Mucosa of descending colon (tissue), 3 donors: ENCODE measurements around the gene BTNL3. TPM values are rescaled to one million over a fixed set of nuclear protein-coding genes. Genes with fewer than 3 reads are reported as not detected.
"Not testable (repeated sequence)": the region's sequence is repeated elsewhere in the genome, so short reads cannot be mapped to it uniquely, and the experiment has no call there.

ENCODE experiments used
- ATAC-seq: fragments of 200-7000 bp; cut with Tn5 transposase; one replicate; pipeline ENCODE4 v1.9.1; 2020; ENCODE audit warnings: mild to moderate bottlenecking, moderate library complexity
- DNase-seq, 3 donors: peaks; one replicate each; pipeline ENCODE4 v3.0.0-alpha.2; 2020
- H3K36me3 ChIP-seq: fragments of 200-600 bp; one replicate; pipeline ENCODE4 v1.8.0; 2021; ENCODE audit warnings: low read depth, mild to moderate bottlenecking
- H3K4me1 ChIP-seq: fragments of 200-600 bp; one replicate; pipeline ENCODE4 v1.8.0; 2021; ENCODE audit warnings: low read depth, mild to moderate bottlenecking
- H3K4me3 ChIP-seq: fragments of 200-600 bp; one replicate; pipeline ENCODE4 v1.8.0; 2021; ENCODE audit warnings: mild to moderate bottlenecking
- H3K9me3 ChIP-seq: fragments of 200-600 bp; one replicate; pipeline ENCODE4 v1.8.0; 2021; ENCODE audit warnings: mild to moderate bottlenecking
- CTCF ChIP-seq: fragments of 200-600 bp; IDR thresholded peaks from one replicate; pipeline ENCODE4 v1.8.0; 2022; ENCODE audit warnings: antibody characterized with exemption, mild to moderate bottlenecking
- intact Hi-C, 2 donors: fragments of 100-400 bp; cut with DNase I in 1 of 2; cut with micrococcal nuclease in 1 of 2; formaldehyde crosslinking; loops; one replicate each; pipeline versions ENCODE4 v1.11.0 to v1.11.1; 2022; cut with DNase I, micrococcal nuclease
- total RNA-seq, 3 donors: library from RNA; stranded (reverse); fragmentation: NEBNext Ultra II Directional in 2 of 3; extraction: Animal tissue kit (Norgen Biotek cat#: 25700) in 2 of 3; gene quantifications; one replicate each; pipeline versions ENCODE4 v1.2.1 to v1.2.4, GENCODE V29; 2021 to 2023
- donor health status: DM: no; HTN: no; CAD: no; lungs with moderate emphysema.
- donor health status: DM: no; HTN: no; CAD: no.
- donor health status: DM: no; HTN: yes; CAD: no.

The BTNL3 gene
- total RNA-seq, 3 donors from 2014 or later = 38.4 to 62.2 (median 46.5) TPM

GRCh38 chr5:181001947-181002346 is 13.3 kb downstream of the BTNL3 start:
- intact Hi-C loops = loop anchor here in 1 of 2 donors (10.0 kb wide), 1 partner anchor 57 kb away; no protein-coding TSS in a partner anchor
- no peaks in the 10 kb centered on the region for H3K4me1 ChIP-seq
- DNase-seq (no peak), ATAC-seq (peak; percentile 17)
- H3K36me3 ChIP-seq = no peaks in the 10 kb centered on the region
- H3K9me3 ChIP-seq = no peaks in the 10 kb centered on the region
- TF ChIP-seq CTCF = no peak
- no peak overlapping the region for H3K4me3 ChIP-seq

DNA sequence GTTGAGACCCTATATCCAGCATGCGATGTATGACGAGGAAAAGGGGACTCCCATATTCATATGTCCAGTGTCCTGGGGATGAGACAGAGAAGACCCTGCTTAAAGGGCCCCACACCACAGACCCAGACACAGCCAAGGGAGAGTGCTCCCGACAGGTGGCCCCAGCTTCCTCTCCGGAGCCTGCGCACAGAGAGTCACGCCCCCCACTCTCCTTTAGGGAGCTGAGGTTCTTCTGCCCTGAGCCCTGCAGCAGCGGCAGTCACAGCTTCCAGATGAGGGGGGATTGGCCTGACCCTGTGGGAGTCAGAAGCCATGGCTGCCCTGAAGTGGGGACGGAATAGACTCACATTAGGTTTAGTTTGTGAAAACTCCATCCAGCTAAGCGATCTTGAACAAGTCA is 17.1 kb downstream of the BTNL3 start:
- Histone ChIP-seq H3K9me3 (no peaks in the 10 kb centered on the region), H3K36me3 (no peaks in the 10 kb centered on the region), H3K4me3 (no peak overlapping the region), H3K4me1 (no peaks in the 10 kb centered on the region)
- no peak for ATAC-seq
- no peak for TF ChIP-seq CTCF
- intact Hi-C loops = loop anchor here in 1 of 2 donors (10.0 kb wide), 1 partner anchor 61 kb away; no protein-coding TSS in a partner anchor
- no peak for DNase-seq

- ATAC-seq (no peak), DNase-seq (no peak)
- no peak for TF ChIP-seq CTCF
- H3K4me1 ChIP-seq = no peaks in the 10 kb centered on the region
- H3K9me3 ChIP-seq = no peaks in the 10 kb centered on the region
- H3K4me3 ChIP-seq = no peak overlapping the region
- intact Hi-C loops = loop anchor here in 1 of 2 donors (10.0 kb wide), 1 partner anchor 63 kb away; no protein-coding TSS in a partner anchor
- H3K36me3 ChIP-seq = no peaks in the 10 kb centered on the region
Measured at GRCh38 chr5:181008136-181008535, 19.5 kb downstream of the BTNL3 start.

- H3K9me3 ChIP-seq, intact Hi-C loops, ATAC-seq, H3K4me3 ChIP-seq, DNase-seq, H3K36me3 ChIP-seq, H3K4me1 ChIP-seq: not testable (repeated sequence)
Measured at GRCh38 chr5:181010018-181010417, 21.4 kb downstream of the BTNL3 start.

DNA sequence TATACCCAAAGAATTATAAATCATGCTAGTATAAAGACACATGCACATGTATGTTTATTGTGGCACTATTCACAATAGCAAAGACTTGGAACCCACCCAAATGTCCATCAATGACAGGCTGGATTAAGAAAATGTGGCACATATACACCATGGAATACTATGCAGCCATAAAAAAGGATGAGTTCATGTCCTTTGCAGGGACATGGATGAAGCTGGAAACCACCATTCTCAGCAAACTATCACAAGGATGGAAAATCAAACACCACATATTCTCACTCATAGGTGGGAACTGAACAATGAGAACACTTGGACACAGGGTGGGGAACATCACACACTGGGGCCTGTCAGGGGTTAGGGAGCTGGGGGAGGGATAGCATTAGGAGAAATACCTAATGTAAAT is 26.0 kb downstream of the BTNL3 start:
- intact Hi-C loops, ATAC-seq, H3K4me3 ChIP-seq, DNase-seq, H3K4me1 ChIP-seq, H3K9me3 ChIP-seq, H3K36me3 ChIP-seq: not testable (repeated sequence)

GRCh38 chr5:181017448-181017847 is 28.8 kb downstream of the BTNL3 start:
- intact Hi-C loops = not testable (repeated sequence)

GRCh38 chr5:181020688-181021087 is 32.0 kb downstream of the BTNL3 start:
- H3K4me1 ChIP-seq = no peaks in the 10 kb centered on the region
- H3K4me3 ChIP-seq = no peak overlapping the region
- ATAC-seq (no peak), DNase-seq (no peak)
- peaks cover 16% of the 10 kb centered on the region for H3K9me3 ChIP-seq
- intact Hi-C loops = no loop called here
- no peak for TF ChIP-seq CTCF
- no peaks in the 10 kb centered on the region for H3K36me3 ChIP-seq

More at GRCh38 chr5:181017448-181017847, 28.8 kb downstream of the BTNL3 start:
- not testable (repeated sequence) for ATAC-seq, H3K4me3 ChIP-seq, DNase-seq, H3K36me3 ChIP-seq, H3K4me1 ChIP-seq
- H3K9me3 ChIP-seq = peaks cover 12% of the 10 kb centered on the region
